HepG2 (cell line): ENCODE measurements around the gene ACBD3. TPM values are rescaled to one million over a fixed set of nuclear protein-coding genes. Genes with fewer than 3 reads are reported as not detected.

Experiments
- ESRRA ChIP-seq: sonication (generic); formaldehyde crosslinking; IDR thresholded peaks from 2 replicates; pipeline ENCODE4 v1.5.1; 2020; ENCODE audit warnings: mild to moderate bottlenecking, low read depth, missing genetic modification reagents
- HOXA9 ChIP-seq: sonication (generic); formaldehyde crosslinking; IDR thresholded peaks from 2 replicates; pipeline ENCODE4 v1.8.1; 2022; ENCODE audit warnings: missing genetic modification reagents, mild to moderate bottlenecking, moderate library complexity, borderline replicate concordance
- KMT2B ChIP-seq: IDR thresholded peaks from 2 replicates; pipeline ENCODE4 v1.6.1; 2016; ENCODE audit warnings: missing genetic modification reagents, missing compliant biosample characterization
- MXD3 ChIP-seq: IDR thresholded peaks from 2 replicates; pipeline ENCODE4 v1.6.1; 2016; ENCODE audit warnings: mild to moderate bottlenecking, missing biosample characterization, missing genetic modification reagents
- NFRKB ChIP-seq: fragments of 450-650 bp; IDR thresholded peaks from 2 replicates; pipeline ENCODE4 v1.6.1; 2017
- PHF21A ChIP-seq: sonication (generic); formaldehyde crosslinking; IDR thresholded peaks from 2 replicates; pipeline ENCODE4 v1.5.0; 2020; ENCODE audit warnings: mild to moderate bottlenecking, missing genetic modification reagents
- REL ChIP-seq: sonication (generic); formaldehyde crosslinking; conservative IDR thresholded peaks from 2 replicates; pipeline ENCODE4 v1.8.0; 2022; ENCODE audit warnings: mild to moderate bottlenecking, missing genetic modification reagents, moderate library complexity
- SMAD1 ChIP-seq: sonication (generic); formaldehyde crosslinking; IDR thresholded peaks from 2 replicates; pipeline ENCODE4 v1.4.0; 2020; ENCODE audit warnings: missing genetic modification reagents, low read depth, mild to moderate bottlenecking, borderline replicate concordance
- YEATS2 ChIP-seq: sonication (generic); formaldehyde crosslinking; IDR thresholded peaks from 2 replicates; pipeline ENCODE4 v1.4.0; 2020; ENCODE audit warnings: missing genetic modification reagents, borderline replicate concordance
- ZBTB14 ChIP-seq: sonication (generic); formaldehyde crosslinking; IDR thresholded peaks from 2 replicates; pipeline ENCODE4 v1.4.0; 2020; ENCODE audit warnings: missing genetic modification reagents
- ZFP90 ChIP-seq: sonication (generic); formaldehyde crosslinking; IDR thresholded peaks from 2 replicates; pipeline ENCODE4 v1.8.0; 2022; ENCODE audit warnings: missing genetic modification reagents, mild to moderate bottlenecking, inconsistent platforms, borderline replicate concordance
- ZNF563 ChIP-seq: sonication (generic); formaldehyde crosslinking; IDR thresholded peaks from 2 replicates; pipeline ENCODE4 v1.8.0; 2022; ENCODE audit warnings: mild to moderate bottlenecking, moderate library complexity, missing genetic modification reagents
- ZNF576 ChIP-seq: sonication (generic); formaldehyde crosslinking; IDR thresholded peaks from 2 replicates; pipeline ENCODE4 v1.4.0; 2020; ENCODE audit warnings: mild to moderate bottlenecking, missing genetic modification reagents
- ZNF674 ChIP-seq: sonication (generic); formaldehyde crosslinking; IDR thresholded peaks from 2 replicates; pipeline ENCODE4 v1.5.0; 2020; ENCODE audit warnings: low read depth, mild to moderate bottlenecking, missing genetic modification reagents
- ZNF749 ChIP-seq: sonication (generic); formaldehyde crosslinking; IDR thresholded peaks from 2 replicates; pipeline ENCODE4 v1.8.0; 2022; ENCODE audit warnings: mild to moderate bottlenecking, missing genetic modification reagents, moderate library complexity, borderline replicate concordance
- ZNF816 ChIP-seq: sonication (generic); formaldehyde crosslinking; IDR thresholded peaks from 2 replicates; pipeline ENCODE4 v1.8.0; 2022; ENCODE audit warnings: missing genetic modification reagents, mild to moderate bottlenecking, borderline replicate concordance
- polyA plus RNA-seq, 8 experiments: library from polyadenylated mRNA; depleted of rRNA in 3 of 8; stranded (reverse) in 7 of 8; unstranded in 1 of 8; fragments of >200 nt; fragmentation: Illumina TruSeq in 4 of 8; extraction: Trizol in 4 of 8; gene quantifications; 2 replicates each; pipeline versions ENCODE4 v1.2.1 to v1.2.3, GENCODE V29; 2011 to 2016; ENCODE audit warnings: low read depth in 4 of 8, missing spikeins in 1 of 8, mixed read lengths in 1 of 8; ENCODE audit not compliant: insufficient read depth in 1 of 8
- total RNA-seq, 5 experiments: library from RNA; depleted of rRNA; stranded (reverse); fragments of >200 nt; fragmentation: Illumina TruSeq; extraction: Trizol; gene quantifications; 2 replicates each; pipeline ENCODE4 v1.2.3, GENCODE V29; 2016; ENCODE audit warnings: low read depth in 1 of 5
- TF ChIP-seq, protein P1 (sequence below): sonication (generic); formaldehyde crosslinking; IDR thresholded peaks from 2 replicates; pipeline ENCODE4 v1.9.0; 2021; ENCODE audit warnings: missing genetic modification reagents, mild to moderate bottlenecking, borderline replicate concordance
- TF ChIP-seq, protein P2 (sequence below): IDR thresholded peaks from 2 replicates; pipeline ENCODE4 v1.6.1; 2016; ENCODE audit warnings: low read depth, control low read depth
- TF ChIP-seq, protein P3 (sequence below): sonication (generic); formaldehyde crosslinking; IDR thresholded peaks from 2 replicates; pipeline ENCODE4 v1.4.0; 2020; ENCODE audit warnings: missing genetic modification reagents, mild to moderate bottlenecking, borderline replicate concordance

Gene ACBD3
- total and polyA plus RNA-seq, 2 of the 13 experiments (the other 11 are each of a cell fraction or from before 2014, with no cell fraction given) = 24.3 to 39.3 TPM

GRCh38 chr1:226121587-226122400 lies 64.7 kb downstream of the ACBD3 start (continued):
- peak; percentile 74 for TF ChIP-seq ZBTB14 (CRISPR knock-in tag)
- no peak for TF ChIP-seq ZNF674 (CRISPR knock-in tag)
- TF ChIP-seq, protein P1, sequence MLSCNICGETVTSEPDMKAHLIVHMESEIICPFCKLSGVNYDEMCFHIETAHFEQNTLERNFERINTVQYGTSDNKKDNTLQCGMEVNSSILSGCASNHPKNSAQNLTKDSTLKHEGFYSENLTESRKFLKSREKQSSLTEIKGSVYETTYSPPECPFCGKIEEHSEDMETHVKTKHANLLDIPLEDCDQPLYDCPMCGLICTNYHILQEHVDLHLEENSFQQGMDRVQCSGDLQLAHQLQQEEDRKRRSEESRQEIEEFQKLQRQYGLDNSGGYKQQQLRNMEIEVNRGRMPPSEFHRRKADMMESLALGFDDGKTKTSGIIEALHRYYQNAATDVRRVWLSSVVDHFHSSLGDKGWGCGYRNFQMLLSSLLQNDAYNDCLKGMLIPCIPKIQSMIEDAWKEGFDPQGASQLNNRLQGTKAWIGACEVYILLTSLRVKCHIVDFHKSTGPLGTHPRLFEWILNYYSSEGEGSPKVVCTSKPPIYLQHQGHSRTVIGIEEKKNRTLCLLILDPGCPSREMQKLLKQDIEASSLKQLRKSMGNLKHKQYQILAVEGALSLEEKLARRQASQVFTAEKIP = no peak
- TF ChIP-seq HOXA9 (CRISPR knock-in tag) = no peak
- TF ChIP-seq ESRRA (CRISPR knock-in tag) = no peak
- TF ChIP-seq ZNF576 = no peak
- TF ChIP-seq, protein P2, sequence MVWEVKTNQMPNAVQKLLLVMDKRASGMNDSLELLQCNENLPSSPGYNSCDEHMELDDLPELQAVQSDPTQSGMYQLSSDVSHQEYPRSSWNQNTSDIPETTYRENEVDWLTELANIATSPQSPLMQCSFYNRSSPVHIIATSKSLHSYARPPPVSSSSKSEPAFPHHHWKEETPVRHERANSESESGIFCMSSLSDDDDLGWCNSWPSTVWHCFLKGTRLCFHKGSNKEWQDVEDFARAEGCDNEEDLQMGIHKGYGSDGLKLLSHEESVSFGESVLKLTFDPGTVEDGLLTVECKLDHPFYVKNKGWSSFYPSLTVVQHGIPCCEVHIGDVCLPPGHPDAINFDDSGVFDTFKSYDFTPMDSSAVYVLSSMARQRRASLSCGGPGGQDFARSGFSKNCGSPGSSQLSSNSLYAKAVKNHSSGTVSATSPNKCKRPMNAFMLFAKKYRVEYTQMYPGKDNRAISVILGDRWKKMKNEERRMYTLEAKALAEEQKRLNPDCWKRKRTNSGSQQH = no peak
- no peak for TF ChIP-seq NFRKB
- TF ChIP-seq MXD3 (CRISPR knock-in tag) = peak; percentile 40; the same call in 1 of the 2 replicates
- peak; percentile 53; the same call in 1 of the 2 replicates for TF ChIP-seq PHF21A (CRISPR knock-in tag)
- TF ChIP-seq REL (CRISPR knock-in tag) = no peak
- TF ChIP-seq ZFP90 = 0 out of 2 replicates have a peak, but pooled peaks have one; percentile 23
- no peak for TF ChIP-seq YEATS2 (CRISPR knock-in tag)
- no peak; the same call in 1 of the 2 replicates for TF ChIP-seq KMT2B (CRISPR knock-in tag)
- no peak for TF ChIP-seq SMAD1 (CRISPR knock-in tag)
- TF ChIP-seq ZNF563 (CRISPR knock-in tag) = peak; percentile 60; the same call in 1 of the 2 replicates
- TF ChIP-seq, protein P3, sequence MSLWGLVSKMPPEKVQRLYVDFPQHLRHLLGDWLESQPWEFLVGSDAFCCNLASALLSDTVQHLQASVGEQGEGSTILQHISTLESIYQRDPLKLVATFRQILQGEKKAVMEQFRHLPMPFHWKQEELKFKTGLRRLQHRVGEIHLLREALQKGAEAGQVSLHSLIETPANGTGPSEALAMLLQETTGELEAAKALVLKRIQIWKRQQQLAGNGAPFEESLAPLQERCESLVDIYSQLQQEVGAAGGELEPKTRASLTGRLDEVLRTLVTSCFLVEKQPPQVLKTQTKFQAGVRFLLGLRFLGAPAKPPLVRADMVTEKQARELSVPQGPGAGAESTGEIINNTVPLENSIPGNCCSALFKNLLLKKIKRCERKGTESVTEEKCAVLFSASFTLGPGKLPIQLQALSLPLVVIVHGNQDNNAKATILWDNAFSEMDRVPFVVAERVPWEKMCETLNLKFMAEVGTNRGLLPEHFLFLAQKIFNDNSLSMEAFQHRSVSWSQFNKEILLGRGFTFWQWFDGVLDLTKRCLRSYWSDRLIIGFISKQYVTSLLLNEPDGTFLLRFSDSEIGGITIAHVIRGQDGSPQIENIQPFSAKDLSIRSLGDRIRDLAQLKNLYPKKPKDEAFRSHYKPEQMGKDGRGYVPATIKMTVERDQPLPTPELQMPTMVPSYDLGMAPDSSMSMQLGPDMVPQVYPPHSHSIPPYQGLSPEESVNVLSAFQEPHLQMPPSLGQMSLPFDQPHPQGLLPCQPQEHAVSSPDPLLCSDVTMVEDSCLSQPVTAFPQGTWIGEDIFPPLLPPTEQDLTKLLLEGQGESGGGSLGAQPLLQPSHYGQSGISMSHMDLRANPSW (CRISPR knock-in tag) = no peak
- TF ChIP-seq ZNF749 (CRISPR knock-in tag) = no peak
- no peak for TF ChIP-seq ZNF816 (CRISPR knock-in tag)
